WERI-Rb-1 (cell line): Measurements from ENCODE around the gene SETD3.

Source experiments
- DNase-seq: peaks from one replicate; pipeline ENCODE4 v3.0.0-alpha.2; 2020
- H3K27ac ChIP-seq: fragments of 250-450 bp; sonication (Bioruptor Pico); 2 replicates; pipeline ENCODE4 v1.5.1; 2020; ENCODE audit warnings: mild to moderate bottlenecking, moderate library complexity
- H3K27me3 ChIP-seq: fragments of 250-450 bp; sonication (Bioruptor Pico); 2 replicates; pipeline ENCODE4 v1.5.1; 2021; ENCODE audit warnings: mild to moderate bottlenecking, low read depth, moderate library complexity; ENCODE audit not compliant: insufficient read depth, severe bottlenecking
- H3K36me3 ChIP-seq: fragments of 250-450 bp; sonication (Bioruptor Pico); 2 replicates; pipeline ENCODE4 v1.5.1; 2020; ENCODE audit warnings: mild to moderate bottlenecking, moderate library complexity
- H3K4me3 ChIP-seq: 2 replicates; pipeline ENCODE4 v1.5.1; 2011; ENCODE audit warnings: low read depth, mild to moderate bottlenecking, control low read depth, low read length
- H3K9me3 ChIP-seq: fragments of 250-450 bp; sonication (Bioruptor Pico); 2 replicates; pipeline ENCODE4 v1.5.1; 2021; ENCODE audit warnings: mild to moderate bottlenecking, moderate library complexity; ENCODE audit not compliant: severe bottlenecking
- CTCF ChIP-seq: IDR thresholded peaks from 2 replicates; pipeline ENCODE4 v1.5.1; 2011; ENCODE audit warnings: low read depth, mild to moderate bottlenecking, control low read depth, inconsistent platforms, low read length

The SETD3 gene

GRCh38 chr14:99388286-99388685, 92.4 kb downstream of the SETD3 start:
- H3K27me3 ChIP-seq: no peaks in the 10 kb centered on the region
- no peaks in the 10 kb centered on the region for H3K36me3 ChIP-seq
- no peak for TF ChIP-seq CTCF
- no peak overlapping the region for H3K27ac ChIP-seq
- H3K9me3 ChIP-seq: no peaks in the 10 kb centered on the region
- H3K4me3 ChIP-seq: no peak overlapping the region
- DNase-seq: no peak

GRCh38 chr14:99387880-99388279, 92.8 kb downstream of the SETD3 start:
- no peak for TF ChIP-seq CTCF
- DNase-seq: no peak
- Histone ChIP-seq H3K9me3 (no peaks in the 10 kb centered on the region), H3K4me3 (no peak overlapping the region), H3K27me3 (no peaks in the 10 kb centered on the region), H3K27ac (no peak overlapping the region), H3K36me3 (no peaks in the 10 kb centered on the region)

- no peaks in the 10 kb centered on the region for H3K27me3 ChIP-seq
- no peaks in the 10 kb centered on the region for H3K9me3 ChIP-seq
- no peak overlapping the region for H3K4me3 ChIP-seq
Observed at GRCh38 chr14:99384450-99385417, 95.9 kb downstream of the SETD3 start.

GRCh38 chr14:99383472-99384449, 96.9 kb downstream of the SETD3 start:
- Histone ChIP-seq H3K27ac (no peak overlapping the region), H3K4me3 (no peak overlapping the region), H3K36me3 (no peaks in the 10 kb centered on the region), H3K9me3 (no peaks in the 10 kb centered on the region), H3K27me3 (no peaks in the 10 kb centered on the region)
- no peak for TF ChIP-seq CTCF
- DNase-seq: no peak

More at GRCh38 chr14:99384450-99385417, 95.9 kb downstream of the SETD3 start:
- TF ChIP-seq CTCF: no peak
- DNase-seq: no peak
- H3K27ac ChIP-seq: no peak overlapping the region
- no peaks in the 10 kb centered on the region for H3K36me3 ChIP-seq

GRCh38 chr14:99382781-99383471, 97.7 kb downstream of the SETD3 start:
- H3K36me3 ChIP-seq: no peaks in the 10 kb centered on the region
- no peak overlapping the region for H3K4me3 ChIP-seq
- no peak overlapping the region for H3K27ac ChIP-seq
- no peaks in the 10 kb centered on the region for H3K27me3 ChIP-seq
- H3K9me3 ChIP-seq: no peaks in the 10 kb centered on the region
- TF ChIP-seq CTCF: no peak
- DNase-seq: no peak
